GM21447 (cell line): ENCODE results near the gene TUBA8.
"Not testable (repeated sequence)": the region's sequence is repeated elsewhere in the genome, so short reads cannot be mapped to it uniquely, and the experiment has no call there.

ENCODE experiments used
- ATAC-seq: cut with Tn5 transposase; IDR thresholded peaks from one replicate; pipeline ENCODE4 v1.9.1; 2021; ENCODE audit not compliant: unreplicated experiment

Gene TUBA8

GRCh38 chr22:18104566-18104965 is 6.0 kb upstream of the TUBA8 start:
- no peak for ATAC-seq

GRCh38 chr22:18105981-18106380 is 4.6 kb upstream of the TUBA8 start:
- ATAC-seq: not testable (repeated sequence)

- ATAC-seq: not testable (repeated sequence)
These were observed 3.9 kb upstream of the TUBA8 start for GRCh38 chr22:18106550-18107341.

- ATAC-seq: no peak
These were observed 2.4 kb upstream of the TUBA8 start for GRCh38 chr22:18108187-18108586.

- no peak for ATAC-seq
These were observed 1.0 kb upstream of the TUBA8 start for GRCh38 chr22:18109410-18110193.

GRCh38 chr22:18110954-18111758 is 547 bp downstream of the TUBA8 start:
- no peak for ATAC-seq

GRCh38 chr22:18111759-18112330 is 1.2 kb downstream of the TUBA8 start:
- no peak for ATAC-seq

- ATAC-seq: no peak
These were observed 1.8 kb downstream of the TUBA8 start for GRCh38 chr22:18112440-18112839.

- no peak for ATAC-seq
These were observed 3.2 kb downstream of the TUBA8 start for GRCh38 chr22:18113680-18114394.

- no peak for ATAC-seq
These were observed 3.9 kb downstream of the TUBA8 start for GRCh38 chr22:18114495-18114894.

GRCh38 chr22:18114976-18115652 is 4.5 kb downstream of the TUBA8 start:
- ATAC-seq: no peak

GRCh38 chr22:18115906-18116371 is 5.3 kb downstream of the TUBA8 start:
- ATAC-seq: no peak

- ATAC-seq: no peak
These were observed 6.0 kb downstream of the TUBA8 start for GRCh38 chr22:18116634-18117033.

- ATAC-seq: no peak
These were observed 7.8 kb downstream of the TUBA8 start for GRCh38 chr22:18118345-18118915.

GRCh38 chr22:18119409-18120110 is 9.0 kb downstream of the TUBA8 start:
- no peak for ATAC-seq

- ATAC-seq: no peak
These were observed 10.2 kb downstream of the TUBA8 start for GRCh38 chr22:18120857-18121256.

GRCh38 chr22:18121506-18121905 is 10.9 kb downstream of the TUBA8 start:
- ATAC-seq: no peak

- ATAC-seq: no peak
These were observed 11.4 kb downstream of the TUBA8 start for GRCh38 chr22:18121954-18122554.
